Skeletal muscle tissue (tissue), 4 donors: ENCODE data around the gene GORAB. TPM values are rescaled to one million over a fixed set of nuclear protein-coding genes. Genes with fewer than 3 reads are reported as not detected.

Source experiments
- H3K27ac ChIP-seq: one replicate; pipeline ENCODE4 v1.7.0; 2013; ENCODE audit warnings: mild to moderate bottlenecking, low read depth, low read length, inconsistent platforms
- H3K27me3 ChIP-seq, 3 donors: one replicate each; pipeline ENCODE4 v1.7.0; 2013; ENCODE audit warnings: low read length in 3 of 3; ENCODE audit not compliant: control insufficient read depth in 3 of 3, insufficient read depth in 3 of 3
- H3K36me3 ChIP-seq, 3 donors: one replicate each; pipeline ENCODE4 v1.7.0; 2013; ENCODE audit warnings: low read length in 3 of 3; ENCODE audit not compliant: control insufficient read depth in 3 of 3, insufficient read depth in 3 of 3
- H3K4me1 ChIP-seq, 3 donors: one replicate each; pipeline ENCODE4 v1.7.0; 2013; ENCODE audit warnings: low read length in 3 of 3, mild to moderate bottlenecking in 3 of 3; ENCODE audit not compliant: control insufficient read depth in 3 of 3, insufficient read depth in 3 of 3
- H3K4me3 ChIP-seq, 3 donors: one replicate each; pipeline ENCODE4 v1.7.0; 2013; ENCODE audit warnings: low read length in 3 of 3
- H3K9ac ChIP-seq, 3 donors: one replicate each; pipeline ENCODE4 v1.7.0; 2013; ENCODE audit warnings: low read length in 3 of 3, mild to moderate bottlenecking in 3 of 3, moderate library complexity in 2 of 3, low read depth in 1 of 3
- H3K9me3 ChIP-seq, 3 donors: one replicate each; pipeline ENCODE4 v1.7.0; 2013; ENCODE audit warnings: low read length in 3 of 3; ENCODE audit not compliant: control insufficient read depth in 3 of 3
- total RNA-seq: library from RNA; depleted of rRNA; stranded (reverse); fragments of >200 nt; gene quantifications from one replicate; pipeline ENCODE4 v1.2.3, GENCODE V29; 2014
- donor health status: Osteomylitis.

Gene GORAB
- total RNA-seq, 1 donor from 2014 or later, result 9.4 TPM

GRCh38 chr1:170536924-170537551 lies 5.1 kb downstream of the GORAB start:
- no peak overlapping the region for H3K9ac ChIP-seq
- H3K27me3 ChIP-seq, result no peaks in the 10 kb centered on the region
- no peak overlapping the region for H3K27ac ChIP-seq
- no peak overlapping the region for H3K4me3 ChIP-seq
- H3K9me3 ChIP-seq, result no peaks in the 10 kb centered on the region
- peaks cover 7 to 24% (median 17%) of the 10 kb centered on the region in 3 donors for H3K4me1 ChIP-seq
- H3K36me3 ChIP-seq, result peaks cover 0 to 20% (median 17%) of the 10 kb centered on the region in 3 donors

- peaks cover 5 to 21% (median 10%) of the 10 kb centered on the region in 3 donors for H3K4me1 ChIP-seq
- H3K4me3 ChIP-seq, result no peak overlapping the region
- H3K9ac ChIP-seq, result no peak overlapping the region
- H3K27me3 ChIP-seq, result no peaks in the 10 kb centered on the region
- H3K9me3 ChIP-seq, result no peaks in the 10 kb centered on the region
- H3K27ac ChIP-seq, result peak overlapping the region; percentile 19
- H3K36me3 ChIP-seq, result peaks cover 2 to 24% (median 23%) of the 10 kb centered on the region in 3 donors
Observed at GRCh38 chr1:170537798-170538503, 6.0 kb downstream of the GORAB start.

- Histone ChIP-seq H3K9me3 (no peaks in the 10 kb centered on the region), H3K27ac (peak overlapping the region; percentile 19)
Observed at GRCh38 chr1:170538687-170539086, 6.7 kb downstream of the GORAB start.

GRCh38 chr1:170539154-170539553 lies 7.2 kb downstream of the GORAB start:
- Histone ChIP-seq H3K27ac (no peak overlapping the region), H3K4me1 (peaks cover 4 to 15% (median 8%) of the 10 kb centered on the region in 3 donors), H3K9ac (no peak overlapping the region), H3K4me3 (no peak overlapping the region), H3K9me3 (no peaks in the 10 kb centered on the region), H3K36me3 (peaks cover 4 to 35% (median 23%) of the 10 kb centered on the region in 3 donors), H3K27me3 (no peaks in the 10 kb centered on the region)

More at GRCh38 chr1:170538687-170539086, 6.7 kb downstream of the GORAB start:
- Histone ChIP-seq H3K36me3 (peaks cover 4 to 32% (median 23%) of the 10 kb centered on the region in 3 donors), H3K4me3 (no peak overlapping the region), H3K27me3 (no peaks in the 10 kb centered on the region), H3K9ac (no peak overlapping the region), H3K4me1 (peaks cover 4 to 15% (median 8%) of the 10 kb centered on the region in 3 donors)

GRCh38 chr1:170544624-170545023 lies 12.7 kb downstream of the GORAB start:
- Histone ChIP-seq H3K4me3 (no peak overlapping the region), H3K27ac (no peak overlapping the region), H3K36me3 (peaks cover 13 to 46% (median 40%) of the 10 kb centered on the region in 3 donors)

GRCh38 chr1:170545476-170545875 lies 13.5 kb downstream of the GORAB start:
- H3K27me3 ChIP-seq, result no peaks in the 10 kb centered on the region
- H3K4me1 ChIP-seq, result no peaks in the 10 kb centered on the region
- no peak overlapping the region for H3K4me3 ChIP-seq
- no peaks in the 10 kb centered on the region for H3K9me3 ChIP-seq
- H3K27ac ChIP-seq, result no peak overlapping the region
- H3K9ac ChIP-seq, result no peak overlapping the region
- peaks cover 16 to 46% (median 37%) of the 10 kb centered on the region in 3 donors for H3K36me3 ChIP-seq

More at GRCh38 chr1:170544624-170545023, 12.7 kb downstream of the GORAB start:
- H3K27me3 ChIP-seq, result no peaks in the 10 kb centered on the region
- no peaks in the 10 kb centered on the region for H3K9me3 ChIP-seq
- H3K4me1 ChIP-seq, result no peaks in the 10 kb centered on the region
- H3K9ac ChIP-seq, result no peak overlapping the region

GRCh38 chr1:170547255-170547654 lies 15.3 kb downstream of the GORAB start:
- Histone ChIP-seq H3K36me3 (peaks cover 16 to 47% (median 39%) of the 10 kb centered on the region in 3 donors), H3K27ac (no peak overlapping the region), H3K27me3 (no peaks in the 10 kb centered on the region), H3K9me3 (no peaks in the 10 kb centered on the region), H3K4me1 (no peaks in the 10 kb centered on the region), H3K4me3 (no peak overlapping the region), H3K9ac (no peak overlapping the region)

- no peak overlapping the region for H3K4me3 ChIP-seq
- peaks cover 11 to 47% (median 29%) of the 10 kb centered on the region in 3 donors for H3K36me3 ChIP-seq
- no peaks in the 10 kb centered on the region for H3K27me3 ChIP-seq
Observed at GRCh38 chr1:170548497-170548896, 16.5 kb downstream of the GORAB start.

GRCh38 chr1:170555370-170555769 lies 23.4 kb downstream of the GORAB start:
- H3K4me1 ChIP-seq, result peaks cover 0 to 3% (median 3%) of the 10 kb centered on the region in 3 donors
- H3K36me3 ChIP-seq, result peaks cover 0 to 15% (median 12%) of the 10 kb centered on the region in 3 donors
- H3K9me3 ChIP-seq, result no peaks in the 10 kb centered on the region
- H3K9ac ChIP-seq, result no peak overlapping the region
- no peaks in the 10 kb centered on the region for H3K27me3 ChIP-seq
- no peak overlapping the region for H3K27ac ChIP-seq
- no peak overlapping the region for H3K4me3 ChIP-seq

More at GRCh38 chr1:170548497-170548896, 16.5 kb downstream of the GORAB start:
- no peaks in the 10 kb centered on the region for H3K4me1 ChIP-seq
- no peak overlapping the region for H3K9ac ChIP-seq
- H3K9me3 ChIP-seq, result no peaks in the 10 kb centered on the region
- no peak overlapping the region for H3K27ac ChIP-seq

- H3K9ac ChIP-seq, result no peak overlapping the region
- no peak overlapping the region for H3K4me3 ChIP-seq
- peaks cover 0 to 3% (median 3%) of the 10 kb centered on the region in 3 donors for H3K4me1 ChIP-seq
- no peaks in the 10 kb centered on the region for H3K27me3 ChIP-seq
- H3K27ac ChIP-seq, result no peak overlapping the region
- H3K36me3 ChIP-seq, result peaks cover 0 to 9% (median 6%) of the 10 kb centered on the region in 3 donors
- no peaks in the 10 kb centered on the region for H3K9me3 ChIP-seq
Observed at GRCh38 chr1:170556917-170557316, 25.0 kb downstream of the GORAB start.
